ENCODE data around the gene PDE6C.
A peak's percentile ranks its signal among the peaks of the same experiment; 100 is the strongest.

PDE6C gene
- 0 to 2.0 (median 0) reads per million in 17 experiments for total RNA-seq

- no peak for DNase-seq
These were observed at the start of gene PDE6C for GRCh38 chr10:93612311-93612710. TSS of gene PDE6C (plus strand) at chr10:93612537. CDS start at chr10:93612726, 189 bp downstream.

DNA sequence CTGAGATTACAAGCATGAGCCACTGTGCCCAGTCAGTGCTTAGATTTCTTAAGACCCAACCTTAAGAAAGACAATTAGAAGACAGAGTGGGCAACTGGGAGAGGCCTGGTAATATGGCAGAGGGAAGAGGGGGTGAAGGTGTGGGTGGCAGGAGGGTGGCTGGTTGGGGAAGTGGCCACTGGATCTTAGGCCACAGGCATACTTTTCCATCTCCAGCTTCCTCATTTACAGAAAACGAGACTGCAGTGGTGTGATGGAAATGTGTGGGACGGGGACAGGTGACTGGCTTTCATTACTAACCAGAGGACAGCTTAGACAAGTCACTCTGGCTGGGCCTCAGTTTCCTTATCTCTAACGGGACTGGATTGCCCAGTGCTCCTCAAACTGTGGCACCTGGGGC, 46.9 kb upstream of the PDE6C start:
- peak; percentile 78 to 90 (median 86) for DNase-seq

DNA sequence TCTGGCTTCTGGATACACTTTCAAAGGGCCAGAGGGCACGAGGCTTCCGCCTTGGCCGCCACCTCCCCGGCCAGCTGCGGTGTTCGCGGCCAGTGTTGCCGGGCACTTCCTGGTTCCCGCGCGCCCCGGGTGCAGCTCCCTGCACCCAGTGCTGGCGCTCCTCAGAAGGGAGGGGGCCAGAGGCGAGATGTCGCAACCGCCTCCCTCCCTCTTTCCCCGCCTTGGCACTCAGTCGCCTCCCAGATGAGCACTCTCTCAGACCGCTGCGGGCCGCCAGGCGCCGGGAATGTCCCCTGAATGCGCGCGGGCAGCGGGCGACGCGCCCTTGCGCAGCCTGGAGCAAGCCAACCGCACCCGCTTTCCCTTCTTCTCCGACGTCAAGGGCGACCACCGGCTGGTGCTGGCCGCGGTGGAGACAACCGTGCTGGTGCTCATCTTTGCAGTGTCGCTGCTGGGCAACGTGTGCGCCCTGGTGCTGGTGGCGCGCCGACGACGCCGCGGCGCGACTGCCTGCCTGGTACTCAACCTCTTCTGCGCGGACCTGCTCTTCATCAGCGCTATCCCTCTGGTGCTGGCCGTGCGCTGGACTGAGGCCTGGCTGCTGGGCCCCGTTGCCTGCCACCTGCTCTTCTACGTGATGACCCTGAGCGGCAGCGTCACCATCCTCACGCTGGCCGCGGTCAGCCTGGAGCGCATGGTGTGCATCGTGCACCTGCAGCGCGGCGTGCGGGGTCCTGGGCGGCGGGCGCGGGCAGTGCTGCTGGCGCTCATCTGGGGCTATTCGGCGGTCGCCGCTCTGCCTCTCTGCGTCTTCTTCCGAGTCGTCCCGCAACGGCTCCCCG, 45.7 kb upstream of the PDE6C start, which contains the start of gene FFAR4:
Gene FFAR4, plus strand, starts transcription at position 231 of the 842 bp plus-strand sequence. Its CDS starts 56 bp downstream, at position 287.
- peak; percentile 73 to 88 (median 84) for DNase-seq

DNA sequence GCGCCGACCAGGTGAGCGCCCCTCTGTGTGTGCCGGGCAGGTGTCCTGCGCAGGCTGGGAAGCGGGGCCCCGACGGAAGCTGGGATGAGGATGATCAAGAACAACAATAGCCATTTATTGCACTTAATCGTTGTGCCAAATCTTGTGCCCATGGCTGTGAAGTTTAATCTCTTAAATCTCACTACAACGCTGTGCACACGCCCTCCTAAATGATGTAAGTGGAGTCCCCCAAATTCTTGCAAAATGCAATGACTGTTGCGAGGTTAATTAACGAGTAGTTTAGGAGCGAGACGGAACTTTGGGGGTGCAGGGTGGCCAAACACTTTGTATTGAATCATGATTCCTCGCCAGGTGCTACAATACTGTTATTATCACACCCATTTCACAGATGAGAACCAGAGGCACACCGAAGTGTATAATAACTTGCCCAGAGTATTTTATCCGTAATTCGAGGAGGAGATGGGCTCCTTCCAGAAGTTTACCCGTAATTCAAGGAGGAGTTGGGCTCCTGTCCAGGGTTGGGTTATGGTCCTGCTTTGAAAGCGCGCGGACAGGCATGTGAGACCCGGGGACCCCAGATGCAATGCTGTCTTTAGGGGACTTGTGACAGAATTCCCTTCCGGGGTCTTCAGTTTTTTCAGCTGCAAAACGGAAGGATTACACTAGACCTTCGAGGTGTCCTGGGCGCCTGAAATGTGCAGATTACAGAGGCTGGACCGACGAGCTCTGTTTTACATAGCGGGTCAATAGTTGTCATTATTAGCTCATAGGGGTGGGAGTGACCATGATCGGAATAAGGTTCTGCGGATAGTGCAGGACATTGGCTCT, 44.8 kb upstream of the PDE6C start:
- DNase-seq = peak in 3 of 4 experiments; percentile 21 to 23 (median 22)

DNA sequence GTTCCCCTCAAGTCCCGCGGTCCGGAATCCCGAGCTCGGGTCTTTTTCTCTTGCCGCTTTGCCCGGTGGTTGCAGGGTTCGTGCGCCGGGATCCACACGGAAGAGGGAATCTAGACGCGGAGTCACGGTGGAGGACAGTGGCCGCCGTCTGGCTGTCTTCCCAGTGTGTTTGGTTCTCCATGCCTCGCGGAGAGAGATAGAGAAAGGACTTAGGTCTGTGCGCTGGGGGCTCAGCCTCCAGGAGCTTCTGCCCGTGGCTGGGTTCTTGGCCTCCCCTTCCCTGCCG, 44.3 kb upstream of the PDE6C start:
- DNase-seq = peak in 1 of 4 experiments; percentile 31

DNA sequence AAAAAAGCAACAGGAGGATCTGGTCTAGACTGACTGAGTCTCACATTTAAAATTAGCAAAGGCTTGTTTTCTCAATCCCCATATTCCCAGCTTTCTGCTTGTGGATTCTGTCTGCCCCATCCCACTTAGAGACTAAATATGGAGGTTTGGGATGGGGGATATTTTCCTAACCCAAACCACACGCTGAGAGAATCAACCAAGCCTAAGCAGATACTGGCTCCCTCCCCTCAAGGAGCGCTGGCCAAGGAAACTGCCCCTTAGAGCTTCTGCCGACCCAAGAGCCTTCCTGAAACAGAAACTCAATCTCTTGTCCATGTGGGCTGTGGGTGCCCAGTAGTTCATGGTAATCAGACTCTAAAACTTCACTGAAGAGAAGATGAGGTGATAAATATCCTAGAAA, 42.0 kb upstream of the PDE6C start:
- no peak for DNase-seq

- DNase-seq = no peak
These were observed 39.7 kb upstream of the PDE6C start for GRCh38 chr10:93572606-93573005.

DNA sequence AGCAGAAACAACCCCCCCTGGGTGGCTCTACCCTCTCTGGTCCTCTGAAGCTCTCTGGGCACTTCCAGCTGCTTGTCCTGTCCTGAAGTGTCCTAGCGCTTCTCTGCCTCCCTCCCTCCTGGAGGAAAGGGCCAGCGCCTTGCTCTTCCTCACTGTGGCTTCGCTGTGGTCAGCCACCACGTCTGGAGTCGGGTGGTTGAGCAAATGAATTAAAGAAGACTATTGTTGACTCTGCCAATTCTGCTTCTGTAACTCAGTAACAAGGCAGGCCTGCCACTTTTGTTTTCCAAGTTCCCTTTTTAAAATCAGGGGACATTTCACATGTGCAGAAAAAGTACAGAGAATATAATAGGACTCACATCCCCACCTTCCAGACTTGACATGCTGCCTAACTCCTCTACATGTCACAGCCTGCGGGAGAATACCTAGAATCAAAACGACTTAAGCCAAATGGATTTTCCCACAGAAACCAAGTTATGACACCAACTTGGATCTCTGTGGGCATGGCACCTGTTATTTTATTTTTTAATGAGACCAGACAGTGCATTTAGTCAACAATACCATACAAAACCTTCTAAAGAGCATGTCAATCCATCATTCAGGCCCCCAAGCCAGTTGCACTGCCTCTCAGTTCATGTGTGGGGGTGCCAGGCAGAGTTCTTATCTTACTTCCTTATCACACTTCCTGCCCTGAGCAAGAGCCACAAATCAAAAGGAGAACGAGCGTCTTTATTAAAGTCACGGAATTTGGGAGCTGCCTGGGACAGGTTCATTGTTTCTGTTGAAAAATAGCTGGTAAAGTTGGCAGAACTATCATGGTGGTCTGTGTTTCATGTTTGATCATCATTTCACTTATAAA, 39.1 kb upstream of the PDE6C start:
- peak; percentile 82 to 93 (median 90) for DNase-seq

DNA sequence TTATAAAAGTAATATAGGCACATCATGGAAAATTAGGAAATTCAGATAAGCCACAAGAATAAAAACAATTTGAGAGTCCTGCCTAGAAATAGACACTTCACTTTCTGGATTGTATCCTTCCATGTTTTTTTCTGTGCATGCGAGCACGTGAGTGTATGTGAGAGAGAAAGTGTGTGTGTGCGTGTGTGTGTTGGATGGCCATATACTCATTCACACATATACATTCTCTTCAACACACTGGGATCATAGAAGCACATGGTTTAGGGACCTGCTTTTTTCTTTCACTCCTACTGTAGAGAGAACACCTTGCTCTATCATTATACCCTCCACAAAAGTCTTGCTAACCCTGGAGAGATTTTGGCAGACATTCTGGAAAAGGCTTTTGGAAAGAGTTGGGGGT, 38.4 kb upstream of the PDE6C start:
- no peak for DNase-seq

GRCh38 chr10:93576888-93577287, 35.4 kb upstream of the PDE6C start:
- DNase-seq = no peak

DNA sequence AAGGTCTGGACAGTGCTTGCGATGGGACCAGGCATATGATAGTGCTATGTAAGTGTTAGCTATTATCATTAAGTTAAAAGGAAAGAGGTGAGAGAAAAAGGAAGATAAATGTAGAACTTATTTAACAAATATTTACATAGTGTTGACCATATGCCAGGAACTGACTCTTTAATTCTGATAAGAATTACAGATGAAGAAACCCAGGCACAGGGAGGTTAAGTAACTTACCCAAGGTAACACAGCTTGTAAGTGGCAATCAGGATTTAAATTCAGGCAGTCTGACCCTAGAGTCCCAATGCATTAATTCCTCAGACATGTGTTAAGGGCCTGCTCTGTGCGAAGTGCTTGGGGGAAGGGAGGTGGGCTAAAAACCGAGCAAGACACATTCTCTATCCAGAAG, 34.8 kb upstream of the PDE6C start:
- no peak for DNase-seq

- no peak for DNase-seq
These were observed 33.2 kb upstream of the PDE6C start for GRCh38 chr10:93579089-93579488.

- DNase-seq = no peak
These were observed 32.2 kb upstream of the PDE6C start for GRCh38 chr10:93579985-93580711.

DNA sequence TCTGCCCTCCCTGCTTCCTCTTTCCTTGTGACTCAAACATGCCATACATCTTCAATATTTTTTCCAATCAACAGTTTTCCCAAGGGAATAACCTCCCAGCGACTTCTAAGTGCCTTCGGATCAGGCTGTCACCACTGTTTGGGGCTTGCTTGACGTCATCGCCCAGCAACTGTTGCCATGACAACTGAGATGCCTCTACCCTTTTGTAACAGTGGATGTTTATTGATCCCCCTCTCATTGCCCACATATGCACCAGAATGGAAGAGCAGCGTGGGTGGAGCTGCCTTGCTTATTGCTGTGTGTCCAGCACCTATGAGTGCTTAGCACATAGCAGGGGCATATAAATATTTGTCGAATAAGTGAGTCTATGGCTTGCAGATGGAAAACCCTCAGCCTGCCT, 31.5 kb upstream of the PDE6C start:
- no peak for DNase-seq

GRCh38 chr10:93584445-93584844, 27.9 kb upstream of the PDE6C start:
- DNase-seq = no peak

GRCh38 chr10:93589648-93590562, 22.4 kb upstream of the PDE6C start:
- DNase-seq = no peak

DNA sequence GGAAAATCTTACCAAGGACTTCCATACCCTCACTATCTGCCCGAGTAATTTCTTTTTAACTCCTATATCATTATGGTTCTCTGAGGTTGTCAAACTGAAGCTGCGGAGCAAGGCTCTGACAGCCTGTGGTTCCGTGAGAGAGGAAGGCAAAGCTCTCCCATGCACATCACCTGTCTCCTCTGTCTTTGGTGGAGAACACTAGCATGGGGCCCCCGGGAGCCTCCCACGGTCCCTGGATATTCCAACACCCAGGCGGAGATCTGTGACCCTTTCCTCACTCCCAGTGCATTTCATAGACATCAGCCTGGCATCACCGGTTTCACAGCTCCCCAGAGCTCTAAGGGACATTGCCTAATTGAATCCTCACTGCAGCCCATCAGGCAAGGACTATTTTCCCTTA, 21.7 kb upstream of the PDE6C start:
- no peak for DNase-seq

- peak; percentile 53 to 77 (median 70) for DNase-seq
These were observed 21.1 kb upstream of the PDE6C start for GRCh38 chr10:93591065-93591808.

DNA sequence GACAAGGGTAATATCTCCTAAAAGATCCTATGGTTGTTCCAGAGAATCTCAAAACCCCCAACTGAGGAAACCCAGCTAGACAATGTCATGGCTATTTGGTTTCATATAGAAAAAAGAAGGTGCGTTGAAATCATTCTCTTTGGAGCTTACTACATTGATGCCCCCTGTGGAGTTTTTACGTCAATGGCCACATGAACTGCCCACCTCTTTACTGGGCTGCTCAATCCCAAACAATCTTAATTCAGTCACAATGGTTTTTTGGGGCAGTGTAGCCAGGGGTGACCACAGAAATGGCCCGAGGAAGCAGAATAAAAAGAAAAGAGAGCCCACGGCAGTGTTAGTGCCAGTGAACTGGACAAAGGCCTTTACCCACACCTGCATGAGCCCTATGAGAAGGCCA, 19.1 kb upstream of the PDE6C start:
- no peak for DNase-seq

- no peak for DNase-seq
These were observed 18.6 kb upstream of the PDE6C start for GRCh38 chr10:93593749-93594148.

All from suppressor macrophage (primary cell).